Muscle of arm (tissue), 12 donors: ENCODE data around the gene CUL7. TPM values are rescaled to one million over a fixed set of nuclear protein-coding genes. Genes with fewer than 3 reads are reported as not detected.

ENCODE experiments used
- DNase-seq: peaks from one replicate; pipeline ENCODE4 v3.0.0-alpha.2; 2013
- polyA plus RNA-seq, 12 donors: library from polyadenylated mRNA; unstranded; fragments of 120-200 nt; gene quantifications; one replicate each; pipeline ENCODE4 v1.2.1, GENCODE V29; 2013; ENCODE audit not compliant: insufficient read length in 12 of 12

The CUL7 gene
- polyA plus RNA-seq, 12 donors, result 24.3 to 48.6 (median 37.9) TPM; not detected in 1

GRCh38 chr6:43078691-43079090, 25.0 kb upstream of the CUL7 start:
- no peak for DNase-seq

GRCh38 chr6:43077981-43078511, 24.4 kb upstream of the CUL7 start:
- no peak for DNase-seq

- DNase-seq, result no peak
Observed at GRCh38 chr6:43077333-43077809, 23.7 kb upstream of the CUL7 start.

GRCh38 chr6:43076464-43077332, 23.0 kb upstream of the CUL7 start:
- no peak for DNase-seq

GRCh38 chr6:43075670-43076463, 22.2 kb upstream of the CUL7 start, which contains the start of gene PTK7:
Gene PTK7 (plus strand): TSS chr6:43076314. CDS start chr6:43076489, 175 bp downstream.
- DNase-seq, result peak; percentile 79

- no peak for DNase-seq
Observed at GRCh38 chr6:43074847-43075669, 21.4 kb upstream of the CUL7 start.

GRCh38 chr6:43070028-43070632, 16.5 kb upstream of the CUL7 start:
- DNase-seq, result no peak

- DNase-seq, result no peak
Observed at GRCh38 chr6:43062818-43063217, 9.2 kb upstream of the CUL7 start.

- DNase-seq, result no peak
Observed at GRCh38 chr6:43061861-43062260, 8.2 kb upstream of the CUL7 start.

- no peak for DNase-seq
Observed at GRCh38 chr6:43060755-43061633, 7.3 kb upstream of the CUL7 start.

GRCh38 chr6:43060034-43060754, 6.5 kb upstream of the CUL7 start:
- DNase-seq, result no peak

- peak; percentile 99 for DNase-seq
Observed at GRCh38 chr6:43059168-43060033, 5.8 kb upstream of the CUL7 start, which contains the start of the genes KLC4 and MRPL2. Gene KLC4 (plus strand): TSS chr6:43059631. CDS start chr6:43061336, 1,705 bp downstream. Gene MRPL2 (minus strand): TSS chr6:43059434. CDS start chr6:43059381, 53 bp downstream.

GRCh38 chr6:43058531-43058930, 4.9 kb upstream of the CUL7 start:
- DNase-seq, result no peak

GRCh38 chr6:43055966-43056365, 2.3 kb upstream of the CUL7 start:
- DNase-seq, result no peak

- DNase-seq, result no peak
Observed at GRCh38 chr6:43054206-43054943, 724 bp upstream of the CUL7 start.

- peak; percentile 52 for DNase-seq
Observed at GRCh38 chr6:43052842-43053544, 658 bp downstream of the CUL7 start.
